ENCODE measurements around the gene MXD4. TPM values are rescaled to one million over a fixed set of nuclear protein-coding genes. Genes with fewer than 3 reads are reported as not detected.

The MXD4 gene
- total and polyA plus RNA-seq, 2 of the 13 experiments (the other 11 are each of a cell fraction or from before 2014, with no cell fraction given), result 29.0 to 31.3 TPM

GRCh38 chr4:2262145-2262943, 435 bp upstream of the MXD4 start (continued):
- no peak for TF ChIP-seq ZNF318 (CRISPR knock-in tag; IDR thresholded peaks at IDR 0.05)
- TF ChIP-seq, protein P1, sequence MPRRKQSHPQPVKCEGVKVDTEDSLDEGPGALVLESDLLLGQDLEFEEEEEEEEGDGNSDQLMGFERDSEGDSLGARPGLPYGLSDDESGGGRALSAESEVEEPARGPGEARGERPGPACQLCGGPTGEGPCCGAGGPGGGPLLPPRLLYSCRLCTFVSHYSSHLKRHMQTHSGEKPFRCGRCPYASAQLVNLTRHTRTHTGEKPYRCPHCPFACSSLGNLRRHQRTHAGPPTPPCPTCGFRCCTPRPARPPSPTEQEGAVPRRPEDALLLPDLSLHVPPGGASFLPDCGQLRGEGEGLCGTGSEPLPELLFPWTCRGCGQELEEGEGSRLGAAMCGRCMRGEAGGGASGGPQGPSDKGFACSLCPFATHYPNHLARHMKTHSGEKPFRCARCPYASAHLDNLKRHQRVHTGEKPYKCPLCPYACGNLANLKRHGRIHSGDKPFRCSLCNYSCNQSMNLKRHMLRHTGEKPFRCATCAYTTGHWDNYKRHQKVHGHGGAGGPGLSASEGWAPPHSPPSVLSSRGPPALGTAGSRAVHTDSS (CRISPR knock-in tag; conservative IDR thresholded peaks at IDR 0.05), result 0 out of 2 replicates have a peak, but pooled peaks have one; percentile 71
- TF ChIP-seq ZNF713 (CRISPR knock-in tag; IDR thresholded peaks at IDR 0.05), result 0 out of 2 replicates have a peak, but pooled peaks have one; percentile 37
- peak; percentile 73; the same call in 1 of the 2 replicates for TF ChIP-seq ZNF766 (CRISPR knock-in tag; IDR thresholded peaks at IDR 0.05; ENCODE audit: borderline replicate concordance)
- peak; percentile 93 for TF ChIP-seq BCL3 (CRISPR knock-in tag; IDR thresholded peaks at IDR 0.05)
- 0 out of 2 replicates have a peak, but pooled peaks have one; percentile 61 for TF ChIP-seq NKX3-1 (CRISPR knock-in tag; IDR thresholded peaks at IDR 0.05)
- no peak for TF ChIP-seq ADNP (CRISPR knock-in tag; IDR thresholded peaks at IDR 0.05)
- TF ChIP-seq GATAD1 (CRISPR knock-in tag; IDR thresholded peaks at IDR 0.05), result peak; percentile 50; the same call in 1 of the 2 replicates
- TF ChIP-seq SALL1 (CRISPR knock-in tag; IDR thresholded peaks at IDR 0.05), result peak; percentile 67
- 0 out of 2 replicates have a peak, but pooled peaks have one; percentile 41 for TF ChIP-seq ZNF101 (CRISPR knock-in tag; IDR thresholded peaks at IDR 0.05; ENCODE audit: borderline replicate concordance, low read depth)
- TF ChIP-seq NFATC3 (CRISPR knock-in tag; IDR thresholded peaks at IDR 0.05), result no peak
- TF ChIP-seq ATF7-NPFF (CRISPR knock-in tag; IDR thresholded peaks at IDR 0.05; ENCODE audit: low read depth), result peak; percentile 93
- TF ChIP-seq HNRNPLL (IDR thresholded peaks at IDR 0.05; ENCODE audit: low read depth, low read length, poor library complexity, severe bottlenecking), result peak; percentile 80
- peak; percentile 73; the same call in 1 of the 2 replicates for TF ChIP-seq ZNF782 (CRISPR knock-in tag; IDR thresholded peaks at IDR 0.05; ENCODE audit: borderline replicate concordance)
- peak; percentile 34 for TF ChIP-seq ETV5 (CRISPR knock-in tag; IDR thresholded peaks at IDR 0.05; ENCODE audit: borderline replicate concordance)
- TF ChIP-seq NFKBIZ (CRISPR knock-in tag; IDR thresholded peaks at IDR 0.05), result no peak
- TF ChIP-seq MED1 (CRISPR knock-in tag; IDR thresholded peaks at IDR 0.05), result peak; percentile 58

Data from HepG2 (cell line).